Activated CD4-positive, alpha-beta T cell treated with anti-CD3 and anti-CD28 coated beads, Interleukin-2, Interleukin-6, amounts not matched to agents 100 ng/mL and 50 ng/mL, durations not matched to agents 16 hours and 8 hours (primary cell): ENCODE measurements around the gene NHLRC2.

Source experiments
- DNase-seq: peaks from one replicate; pipeline ENCODE4 v3.0.0-alpha.2; 2020

NHLRC2 gene

DNA sequence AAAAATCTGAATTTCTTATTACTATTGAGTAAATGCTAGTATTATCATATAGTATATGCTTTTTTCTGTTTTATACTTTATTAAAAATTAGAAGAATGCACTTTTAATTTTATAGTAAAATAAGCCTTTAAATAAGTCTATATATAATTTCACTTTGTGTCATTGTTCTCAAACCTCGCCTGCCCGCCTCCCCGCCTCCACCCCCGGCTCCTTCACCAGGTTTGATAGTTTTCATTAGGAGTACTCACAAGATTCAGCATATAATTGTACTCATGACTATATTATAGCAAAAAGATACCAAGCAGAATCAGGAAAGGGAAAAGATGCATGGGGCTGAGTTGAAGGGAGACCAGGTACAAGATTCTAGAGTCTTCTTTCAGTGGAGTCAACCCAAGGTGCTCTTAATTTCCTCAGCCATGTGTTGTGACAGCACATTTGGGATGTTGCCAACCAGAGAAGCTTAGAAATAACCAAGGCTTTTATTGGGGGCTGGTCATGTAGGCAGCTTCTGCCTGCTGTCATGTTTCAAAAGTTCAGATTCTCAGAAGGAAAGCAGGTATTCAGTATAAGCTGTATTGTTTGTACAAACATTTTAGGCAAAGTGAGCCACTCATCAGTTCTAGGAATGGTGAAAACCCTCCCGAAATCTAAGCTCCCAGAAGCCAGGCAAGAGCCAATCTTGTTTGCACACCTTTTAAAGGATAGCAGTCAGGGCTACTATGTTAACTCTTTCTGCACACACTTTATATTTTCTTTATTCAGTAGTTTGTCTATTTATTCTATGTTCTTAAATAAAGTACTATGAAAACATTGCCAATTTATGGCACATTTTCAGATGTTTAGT is 12.3 kb downstream of the NHLRC2 start:
- no peak for DNase-seq

GRCh38 chr10:113867904-113868303 is 13.4 kb downstream of the NHLRC2 start:
- DNase-seq = no peak

DNA sequence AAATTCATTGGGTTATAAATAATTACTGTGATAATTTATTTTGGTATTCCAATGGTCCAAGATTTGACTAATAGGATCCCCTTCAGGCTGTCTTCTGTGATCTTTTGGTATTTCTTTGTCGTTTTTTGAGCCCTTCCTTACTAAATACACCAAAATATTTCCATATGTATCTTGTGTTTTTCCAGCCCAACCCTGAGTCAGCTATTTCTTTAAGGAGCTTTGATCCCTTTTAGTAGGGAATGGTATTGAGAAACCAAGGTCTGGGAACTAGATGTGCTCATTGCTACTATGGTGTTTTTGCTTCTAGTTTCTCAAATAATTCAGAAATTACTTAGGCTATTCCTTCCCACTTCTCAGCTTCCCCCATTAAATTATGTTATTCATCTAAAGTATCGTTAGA is 15.3 kb downstream of the NHLRC2 start:
- DNase-seq = no peak

DNA sequence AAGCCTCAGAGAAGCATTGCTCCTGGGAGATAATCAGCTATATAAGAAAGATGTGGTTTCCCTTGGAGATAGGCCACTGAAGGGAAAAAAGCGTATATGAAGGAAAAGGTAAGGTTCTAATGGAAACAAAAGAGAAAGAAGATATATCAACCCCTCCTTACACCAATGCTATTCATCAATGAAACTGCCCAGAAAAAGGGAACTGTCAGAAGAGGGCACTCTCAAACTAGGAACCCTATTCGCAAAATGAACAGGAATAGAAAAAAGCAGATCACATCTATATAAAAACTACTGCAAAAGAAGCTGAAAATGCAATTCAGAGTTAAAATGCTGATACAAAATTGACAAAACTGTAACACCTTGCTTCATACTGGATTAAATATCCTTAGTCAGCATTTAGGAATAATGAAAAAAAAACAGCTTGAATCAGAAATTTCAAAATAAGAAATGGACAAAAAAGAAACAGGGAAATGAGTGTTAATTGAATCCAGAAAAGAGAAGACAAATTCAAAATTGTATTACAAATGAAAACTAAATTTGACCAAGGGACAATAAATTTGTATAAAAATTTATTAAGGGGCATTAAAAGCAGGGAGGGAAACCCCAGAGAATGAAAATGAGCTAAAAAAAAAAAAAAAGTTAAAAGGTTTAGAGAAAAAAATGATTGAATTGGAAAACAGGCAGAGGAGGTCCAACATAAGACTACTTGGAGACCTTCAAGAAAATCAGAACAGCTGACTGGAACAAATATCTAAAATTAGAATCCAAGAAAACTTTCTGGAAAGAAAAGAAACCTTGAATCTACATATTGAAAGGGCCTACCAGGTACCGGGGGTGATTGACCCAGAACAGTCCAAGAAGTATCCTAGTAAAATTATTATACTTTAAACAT is 17.9 kb downstream of the NHLRC2 start:
- DNase-seq = no peak

- DNase-seq = no peak
These were observed 20.8 kb downstream of the NHLRC2 start for GRCh38 chr10:113875212-113875611.

DNA sequence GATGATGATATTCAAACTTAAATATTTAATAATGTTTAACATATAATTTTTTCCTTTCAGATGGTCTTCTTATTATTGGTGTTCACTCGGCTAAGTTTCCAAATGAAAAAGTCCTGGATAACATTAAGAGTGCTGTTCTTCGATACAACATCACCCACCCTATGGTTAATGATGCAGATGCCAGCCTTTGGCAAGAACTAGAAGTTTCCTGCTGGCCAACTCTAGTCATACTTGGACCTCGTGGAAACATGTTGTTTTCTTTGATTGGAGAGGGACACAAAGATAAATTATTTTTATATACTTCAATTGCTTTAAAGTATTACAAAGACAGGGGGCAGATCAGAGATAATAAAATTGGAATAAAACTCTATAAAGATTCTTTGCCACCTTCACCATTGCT is 22.0 kb downstream of the NHLRC2 start:
- DNase-seq = no peak

GRCh38 chr10:113879691-113880090 is 25.2 kb downstream of the NHLRC2 start:
- no peak for DNase-seq

DNA sequence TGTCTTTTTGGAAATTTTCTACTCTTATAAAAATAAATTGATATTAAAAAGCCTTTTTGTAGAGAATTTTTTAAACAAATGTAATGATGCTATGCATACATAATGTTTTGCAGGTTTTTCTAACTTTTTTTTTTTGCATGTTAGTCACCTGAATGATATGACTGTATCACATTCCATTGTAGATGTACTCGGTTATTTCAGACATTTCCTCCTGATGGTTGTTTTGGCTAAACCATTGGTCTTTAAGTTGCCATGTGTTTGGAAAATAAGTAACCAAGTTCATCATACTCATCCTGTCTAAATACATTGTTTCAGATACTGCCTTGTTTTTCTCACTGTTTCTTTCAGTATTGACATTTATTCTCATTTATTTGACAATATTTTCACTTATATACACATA is 25.8 kb downstream of the NHLRC2 start:
- no peak for DNase-seq

GRCh38 chr10:113882240-113882639 is 27.8 kb downstream of the NHLRC2 start:
- DNase-seq = peak; percentile 17

GRCh38 chr10:113889911-113890310 is 35.5 kb downstream of the NHLRC2 start:
- no peak for DNase-seq

DNA sequence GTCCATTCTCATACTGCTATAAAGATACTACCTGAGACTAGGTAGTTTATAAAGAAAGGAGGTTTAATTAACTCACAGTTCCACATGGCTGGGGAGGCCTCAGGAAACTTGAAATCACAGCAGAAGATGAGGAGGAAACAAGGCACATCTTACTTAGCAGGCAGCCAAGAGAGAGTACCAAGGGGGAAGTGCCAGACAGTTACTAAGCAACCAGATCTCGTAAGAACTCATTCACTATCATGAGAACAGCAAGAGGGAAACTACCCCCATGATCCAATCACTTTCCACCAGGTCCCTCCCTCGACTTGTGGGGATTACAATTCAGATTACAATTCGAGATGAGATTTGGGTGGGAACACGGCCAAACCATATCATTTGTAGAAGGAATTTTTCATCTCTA is 36.3 kb downstream of the NHLRC2 start:
- no peak for DNase-seq

- DNase-seq = no peak
These were observed 37.0 kb downstream of the NHLRC2 start for GRCh38 chr10:113891476-113891875.

- DNase-seq = no peak
These were observed 39.1 kb downstream of the NHLRC2 start for GRCh38 chr10:113893570-113893969.

DNA sequence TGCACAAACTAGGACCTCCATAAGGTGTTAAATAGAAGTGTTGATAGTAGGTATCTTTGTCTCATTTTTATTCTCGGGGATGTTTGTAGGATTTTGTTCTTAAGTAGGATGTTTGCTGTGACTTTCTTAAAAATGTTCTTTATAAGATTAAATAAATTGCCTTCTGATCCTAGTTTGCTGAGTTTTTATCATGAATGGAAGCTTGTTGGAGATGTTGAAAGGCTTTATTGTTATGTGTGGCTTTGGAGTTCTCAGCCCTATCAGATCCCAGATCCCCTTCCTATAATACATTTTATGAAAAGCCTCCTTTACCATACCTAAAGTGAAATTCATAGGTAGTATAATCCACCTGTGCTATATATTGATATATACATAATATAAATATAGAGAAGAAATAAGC is 40.1 kb downstream of the NHLRC2 start:
- no peak for DNase-seq

- no peak for DNase-seq
These were observed 40.6 kb downstream of the NHLRC2 start for GRCh38 chr10:113895018-113895417.

DNA sequence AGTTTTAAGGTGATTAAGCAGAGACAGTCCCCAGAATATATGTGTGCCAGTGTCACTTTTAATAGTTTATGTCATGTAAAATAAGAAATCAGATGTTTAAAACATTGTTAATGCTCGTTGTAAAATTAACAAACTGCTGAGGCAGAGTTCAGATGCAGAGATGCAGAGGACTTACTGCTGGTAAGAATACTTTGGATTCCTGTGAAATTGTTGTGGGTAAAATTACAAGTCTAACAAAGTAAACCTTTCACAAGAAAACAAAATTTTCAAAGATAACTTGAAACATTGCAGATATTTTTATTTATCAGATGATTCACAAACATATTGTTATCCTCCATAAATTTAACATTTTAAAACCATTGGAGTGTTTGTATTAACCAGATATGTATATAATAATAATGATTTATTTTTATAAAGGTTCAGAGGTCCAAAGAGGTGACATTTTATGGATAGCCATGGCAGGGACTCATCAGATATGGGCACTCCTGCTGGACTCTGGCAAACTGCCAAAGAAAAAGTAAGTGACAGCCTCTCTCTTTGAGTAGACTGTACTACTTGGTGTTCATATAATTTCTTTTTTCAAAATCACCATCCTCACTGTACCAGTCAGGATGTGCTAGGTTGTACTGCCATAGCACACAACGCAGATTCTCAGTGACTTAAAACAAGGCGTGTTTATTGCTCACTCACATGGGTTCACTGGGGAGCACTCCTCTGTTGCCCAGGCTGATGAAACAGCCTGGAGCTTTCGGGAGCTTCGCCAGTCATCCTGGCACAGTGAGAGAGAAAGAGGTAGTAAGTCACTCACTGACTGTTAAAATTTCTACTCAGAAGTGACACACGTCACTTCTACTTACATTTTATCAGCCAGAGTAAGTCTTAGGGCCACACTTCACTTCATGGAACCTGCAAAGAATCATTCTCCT is 43.5 kb downstream of the NHLRC2 start:
- no peak for DNase-seq

- no peak for DNase-seq
These were observed 45.6 kb downstream of the NHLRC2 start for GRCh38 chr10:113899952-113900598.

DNA sequence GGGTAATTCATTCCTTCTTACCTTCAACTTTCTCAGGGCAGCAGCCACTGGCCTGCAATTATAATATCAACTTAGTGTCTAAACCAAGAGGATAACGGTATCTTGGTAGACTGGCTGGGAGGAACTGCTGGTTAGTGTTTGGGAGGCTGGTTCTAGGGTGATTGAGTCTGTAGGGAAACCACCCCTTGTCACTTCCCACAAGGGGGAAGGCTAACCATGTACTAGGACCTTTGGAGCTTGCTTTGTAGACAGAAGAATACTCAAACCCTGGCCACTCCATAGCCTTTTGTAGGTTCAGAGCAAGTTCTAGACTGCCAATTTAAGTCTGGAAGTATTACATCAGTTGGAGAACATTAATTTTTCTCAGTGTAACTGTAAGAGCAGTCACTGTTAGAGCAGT is 51.3 kb downstream of the NHLRC2 start:
- DNase-seq = no peak

GRCh38 chr10:113907166-113907565 is 52.7 kb downstream of the NHLRC2 start:
- DNase-seq = no peak

DNA sequence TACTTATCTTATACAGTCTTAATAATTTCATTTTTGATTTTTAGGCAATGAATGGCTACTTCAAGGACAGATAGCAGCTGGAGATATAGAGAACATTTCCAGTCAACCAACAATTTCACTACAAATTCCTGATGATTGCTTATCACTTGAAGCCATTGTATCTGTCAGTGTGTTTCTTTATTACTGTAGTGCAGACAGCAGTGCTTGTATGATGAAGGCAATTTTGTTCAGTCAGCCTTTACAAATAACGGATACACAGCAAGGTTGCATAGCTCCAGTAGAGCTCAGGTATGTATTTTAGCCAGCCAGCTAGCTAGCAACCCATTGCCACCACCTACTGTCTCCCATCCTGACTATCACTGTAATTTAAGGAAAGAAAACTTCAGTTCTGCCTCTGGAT is 53.8 kb downstream of the NHLRC2 start:
- DNase-seq = no peak

GRCh38 chr10:113911113-113911512 is 56.7 kb downstream of the NHLRC2 start:
- DNase-seq = no peak

- DNase-seq = no peak
These were observed 57.4 kb downstream of the NHLRC2 start for GRCh38 chr10:113911839-113912238.
